CD4-positive, alpha-beta T cell (primary cell): ENCODE results near the gene RFPL1. TPM values are rescaled to one million over a fixed set of nuclear protein-coding genes. Genes with fewer than 3 reads are reported as not detected.
"Not testable (repeated sequence)": the region's sequence is repeated elsewhere in the genome, so short reads cannot be mapped to it uniquely, and the experiment has no call there.

Experiments used
- ATAC-seq: fragments of 200-7000 bp; cut with Tn5 transposase; one replicate; pipeline ENCODE4 v1.10.0; 2022; ENCODE audit warnings: mild to moderate bottlenecking; ENCODE audit not compliant: poor library complexity
- CTCF ChIA-PET: fragments of 350-600 bp; sonication (Branson Sonifier 250); formaldehyde crosslinking; loops from one replicate; lab custom pipeline; 2021; ENCODE audit warnings: antibody characterized with exemption, inconsistent platforms; lab: Charles Lee
- POLR2A ChIA-PET: fragments of 350-600 bp; sonication (Branson Sonifier 250); formaldehyde crosslinking; loops from one replicate; lab custom pipeline; 2021; ENCODE audit warnings: antibody characterized with exemption, inconsistent platforms; lab: Charles Lee
- DNase-seq, 14 experiments: peaks; one replicate each; pipeline ENCODE4 v3.0.0-alpha.2; 2013 to 2020; ENCODE audit warnings: mixed read lengths in 2 of 14
- H3K27ac ChIP-seq, 2 donors: one replicate each; pipeline versions ENCODE4 v1.5.1 to v1.7.0; 2013; ENCODE audit warnings: low read length in 2 of 2, low read depth in 1 of 2, mild to moderate bottlenecking in 1 of 2
- H3K27me3 ChIP-seq, 2 experiments: 1 replicate in 1 of 2; 2 replicates in 1 of 2; pipeline versions ENCODE4 v1.6.1 to v1.7.0; 2013; ENCODE audit warnings: low read length in 2 of 2, control low read depth in 1 of 2, mild to moderate bottlenecking in 1 of 2, moderate library complexity in 1 of 2; ENCODE audit not compliant: insufficient read depth in 2 of 2, control insufficient read depth in 1 of 2
- H3K36me3 ChIP-seq: one replicate; pipeline ENCODE4 v1.6.1; 2013; ENCODE audit warnings: low read length, control low read depth; ENCODE audit not compliant: insufficient read depth
- H3K4me1 ChIP-seq: one replicate; pipeline ENCODE4 v1.6.1; 2013; ENCODE audit warnings: low read length, control low read depth; ENCODE audit not compliant: insufficient read depth
- H3K4me3 ChIP-seq: one replicate; pipeline ENCODE4 v1.5.1; 2013; ENCODE audit warnings: mild to moderate bottlenecking, low read length, moderate library complexity
- H3K9me3 ChIP-seq, 2 experiments: 1 replicate in 1 of 2; 2 replicates in 1 of 2; pipeline versions ENCODE4 v1.6.1 to v1.7.0; 2013; ENCODE audit warnings: low read length in 2 of 2, mild to moderate bottlenecking in 2 of 2, control low read depth in 1 of 2, moderate library complexity in 1 of 2; ENCODE audit not compliant: control insufficient read depth in 1 of 2, insufficient read depth in 1 of 2
- H3K27ac Mint-ChIP-seq: one replicate; pipeline ENCODE4 v1.8.0; 2020; ENCODE audit warnings: mixed read lengths
- H3K27me3 Mint-ChIP-seq: one replicate; pipeline ENCODE4 v1.8.0; 2021; ENCODE audit warnings: mixed read lengths
- H3K36me3 Mint-ChIP-seq: one replicate; pipeline ENCODE4 v1.8.0; 2021; ENCODE audit warnings: low read depth, mixed read lengths
- H3K4me1 Mint-ChIP-seq: one replicate; pipeline ENCODE4 v1.8.0; 2021; ENCODE audit warnings: low read depth, mixed read lengths
- H3K4me3 Mint-ChIP-seq: one replicate; pipeline ENCODE4 v1.8.0; 2020; ENCODE audit warnings: mild to moderate bottlenecking, mixed read lengths
- H3K9me3 Mint-ChIP-seq: one replicate; pipeline ENCODE4 v1.8.0; 2020; ENCODE audit warnings: mixed read lengths
- CTCF ChIP-seq: fragments of 200-600 bp; IDR thresholded peaks from one replicate; pipeline ENCODE4 v1.8.0; 2022; ENCODE audit warnings: antibody characterized with exemption, mild to moderate bottlenecking
- intact Hi-C, 2 experiments: fragments of 100-400 bp; cut with DNase I in 1 of 2; cut with micrococcal nuclease in 1 of 2; formaldehyde crosslinking; loops; one replicate each; pipeline versions ENCODE4 v1.15.1 to v1.9.0; 2023 to 2025; cut with DNase I, micrococcal nuclease
- total RNA-seq, 174 experiments: library from RNA in 2 of 174; stranded (reverse) in 2 of 174; gene quantifications; one replicate each; pipeline ENCODE4 v1.2.3 and lab custom pipeline; 2021 to 2026

The RFPL1 gene
- total RNA-seq, 2 experiments from 2014 or later: not detected

GRCh38 chr22:29408940-29409339 lies 29.4 kb upstream of the RFPL1 start:
- H3K4me1 Mint-ChIP-seq: no peaks in the 10 kb centered on the region
- H3K36me3 Mint-ChIP-seq: no peaks in the 10 kb centered on the region
- Histone ChIP-seq H3K27ac (no peak overlapping the region), H3K9me3 (no peaks in the 10 kb centered on the region), H3K36me3 (no peaks in the 10 kb centered on the region), H3K4me3 (no peak overlapping the region), H3K4me1 (peaks cover 4% of the 10 kb centered on the region), H3K27me3 (no peaks in the 10 kb centered on the region)
- H3K27me3 Mint-ChIP-seq: no peaks in the 10 kb centered on the region
- DNase-seq (no peak), ATAC-seq (no peak)
- H3K9me3 Mint-ChIP-seq: no peaks in the 10 kb centered on the region
- intact Hi-C loops: no loop called here
- H3K27ac Mint-ChIP-seq: no peak overlapping the region
- CTCF ChIA-PET: no interaction called here
- POLR2A ChIA-PET: no interaction called here
- no peak overlapping the region for H3K4me3 Mint-ChIP-seq
- TF ChIP-seq CTCF: no peak

GRCh38 chr22:29411569-29412211 lies 26.7 kb upstream of the RFPL1 start:
- H3K27me3 ChIP-seq, H3K9me3 ChIP-seq, ATAC-seq, H3K9me3 Mint-ChIP-seq, H3K27ac ChIP-seq, H3K36me3 ChIP-seq, H3K4me3 Mint-ChIP-seq, DNase-seq, H3K36me3 Mint-ChIP-seq, POLR2A ChIA-PET, intact Hi-C loops, H3K27me3 Mint-ChIP-seq, CTCF ChIA-PET, H3K4me3 ChIP-seq: not testable (repeated sequence)
- peaks cover 12% of the 10 kb centered on the region for H3K4me1 ChIP-seq
- peak overlapping the region; percentile 5 for H3K27ac Mint-ChIP-seq
- H3K4me1 Mint-ChIP-seq: peaks cover 17% of the 10 kb centered on the region

GRCh38 chr22:29412772-29413171 lies 25.6 kb upstream of the RFPL1 start:
- H3K36me3 ChIP-seq, intact Hi-C loops, CTCF ChIA-PET, H3K27ac Mint-ChIP-seq, H3K36me3 Mint-ChIP-seq, H3K27me3 ChIP-seq, H3K4me3 ChIP-seq, H3K27ac ChIP-seq, POLR2A ChIA-PET, H3K27me3 Mint-ChIP-seq, H3K9me3 ChIP-seq, H3K9me3 Mint-ChIP-seq: not testable (repeated sequence)
- peak; percentile 57 for TF ChIP-seq CTCF
- ATAC-seq (peak; percentile 24), DNase-seq (peak in 3 of 14 experiments; percentile 12 to 34 (median 15))
- peaks cover 17% of the 10 kb centered on the region for H3K4me1 Mint-ChIP-seq
- peaks cover 12% of the 10 kb centered on the region for H3K4me1 ChIP-seq
- H3K4me3 Mint-ChIP-seq: peak overlapping the region; percentile 54

GRCh38 chr22:29414951-29415591 lies 23.3 kb upstream of the RFPL1 start:
- Mint-ChIP-seq H3K4me3 (peak overlapping the region; percentile 95), H3K4me1 (peaks cover 17% of the 10 kb centered on the region), H3K27ac (peak overlapping the region; percentile 90)
- H3K9me3 ChIP-seq, H3K27me3 Mint-ChIP-seq, intact Hi-C loops, H3K36me3 ChIP-seq, H3K9me3 Mint-ChIP-seq, CTCF ChIA-PET, H3K36me3 Mint-ChIP-seq, H3K27me3 ChIP-seq: not testable (repeated sequence)
- Histone ChIP-seq H3K27ac (peak overlapping the region; percentile 52 to 85), H3K4me1 (peaks cover 12% of the 10 kb centered on the region), H3K4me3 (peak overlapping the region; percentile 60)
- POLR2A ChIA-PET: interaction anchor here (0.6 to 1.4 kb wide), 2 partner anchors 20 to 139 kb away, joined by 3 to 5 read pairs; no protein-coding TSS in a partner anchor
- peak; percentile 19 to 90 (median 36) for DNase-seq
- ATAC-seq: peak; percentile 82

GRCh38 chr22:29418704-29419103 lies 19.7 kb upstream of the RFPL1 start:
- DNase-seq, H3K4me1 ChIP-seq, H3K4me3 ChIP-seq, H3K36me3 ChIP-seq, H3K27ac Mint-ChIP-seq, H3K36me3 Mint-ChIP-seq, intact Hi-C loops, H3K9me3 Mint-ChIP-seq, H3K27me3 ChIP-seq, POLR2A ChIA-PET, H3K4me3 Mint-ChIP-seq, H3K27ac ChIP-seq, ATAC-seq, H3K9me3 ChIP-seq, H3K27me3 Mint-ChIP-seq: not testable (repeated sequence)
- CTCF ChIA-PET: interaction anchor here (0.7 kb wide), 1 partner anchor 904 kb away, joined by 4 read pairs; no protein-coding TSS in a partner anchor
- peaks cover 17% of the 10 kb centered on the region for H3K4me1 Mint-ChIP-seq
